Activated T-helper 1 cell treated with anti-CD3 and anti-CD28 coated beads, Interleukin-12 subunit alpha, Interleukin-12 subunit beta, Interleukin-2, Interleukin-4 antibody, amounts not matched to agents 30 ng/mL and 10 ng/mL and 1 ng/mL, durations not matched to agents 14 hours and 24 hours and 36 hours (primary cell): ENCODE data around the gene ARHGAP32. TPM values are rescaled to one million over a fixed set of nuclear protein-coding genes. Genes with fewer than 3 reads are reported as not detected.
"Not testable (repeated sequence)": the region's sequence is repeated elsewhere in the genome, so short reads cannot be mapped to it uniquely, and the experiment has no call there.

Experiments used
- DNase-seq: peaks from one replicate; pipeline ENCODE4 v3.0.0; 2021; ENCODE audit warnings: low spot score
- H3K27ac Mint-ChIP-seq: one replicate; pipeline ENCODE4 v1.8.0; 2021; ENCODE audit warnings: mild to moderate bottlenecking, mixed read lengths
- H3K27me3 Mint-ChIP-seq: one replicate; pipeline ENCODE4 v1.8.0; 2022; ENCODE audit warnings: mild to moderate bottlenecking, moderate library complexity, mixed read lengths; ENCODE audit not compliant: insufficient read depth
- H3K36me3 Mint-ChIP-seq: one replicate; pipeline ENCODE4 v1.8.0; 2021; ENCODE audit warnings: low read depth, mixed read lengths
- H3K4me1 Mint-ChIP-seq: one replicate; pipeline ENCODE4 v1.8.0; 2021; ENCODE audit warnings: low read depth, mixed read lengths
- H3K4me3 Mint-ChIP-seq: one replicate; pipeline ENCODE4 v1.8.0; 2021; ENCODE audit warnings: mild to moderate bottlenecking, moderate library complexity, mixed read lengths
- H3K9me3 Mint-ChIP-seq: one replicate; pipeline ENCODE4 v1.8.0; 2021; ENCODE audit warnings: mixed read lengths
- intact Hi-C: fragments of 100-400 bp; cut with micrococcal nuclease; formaldehyde crosslinking; loops from one replicate; pipeline ENCODE4 v1.15.1; 2024
- total RNA-seq: library from RNA; stranded (reverse); gene quantifications from 2 replicates; pipeline ENCODE4 v1.2.3, GENCODE V29; 2022

ARHGAP32 gene
- total RNA-seq, 1 donor from 2014 or later: 4.3 TPM

- H3K9me3 Mint-ChIP-seq, H3K36me3 Mint-ChIP-seq, H3K4me3 Mint-ChIP-seq, H3K4me1 Mint-ChIP-seq, intact Hi-C loops, DNase-seq, H3K27me3 Mint-ChIP-seq, H3K27ac Mint-ChIP-seq: not testable (repeated sequence)
Measured at GRCh38 chr11:129128881-129129620, 63.1 kb downstream of the ARHGAP32 start.

GRCh38 chr11:129119036-129119435 is 73.1 kb downstream of the ARHGAP32 start:
- no peak for DNase-seq
- no peaks in the 10 kb centered on the region for H3K36me3 Mint-ChIP-seq
- H3K27ac Mint-ChIP-seq: no peak overlapping the region
- H3K4me1 Mint-ChIP-seq: no peaks in the 10 kb centered on the region
- H3K4me3 Mint-ChIP-seq: no peak overlapping the region
- intact Hi-C loops: no loop called here
- H3K9me3 Mint-ChIP-seq: no peaks in the 10 kb centered on the region
- H3K27me3 Mint-ChIP-seq: peaks cover 2% of the 10 kb centered on the region

GRCh38 chr11:129117595-129118350 is 74.4 kb downstream of the ARHGAP32 start:
- intact Hi-C loops: loop anchor here (1.0 to 2.0 kb wide), 6 partner anchors 163 to 634 kb away; no protein-coding TSS in a partner anchor
- Mint-ChIP-seq H3K4me3 (no peak overlapping the region), H3K27ac (no peak overlapping the region), H3K4me1 (no peaks in the 10 kb centered on the region), H3K27me3 (peaks cover 2% of the 10 kb centered on the region), H3K36me3 (no peaks in the 10 kb centered on the region), H3K9me3 (no peaks in the 10 kb centered on the region)
- no peak for DNase-seq

DNA sequence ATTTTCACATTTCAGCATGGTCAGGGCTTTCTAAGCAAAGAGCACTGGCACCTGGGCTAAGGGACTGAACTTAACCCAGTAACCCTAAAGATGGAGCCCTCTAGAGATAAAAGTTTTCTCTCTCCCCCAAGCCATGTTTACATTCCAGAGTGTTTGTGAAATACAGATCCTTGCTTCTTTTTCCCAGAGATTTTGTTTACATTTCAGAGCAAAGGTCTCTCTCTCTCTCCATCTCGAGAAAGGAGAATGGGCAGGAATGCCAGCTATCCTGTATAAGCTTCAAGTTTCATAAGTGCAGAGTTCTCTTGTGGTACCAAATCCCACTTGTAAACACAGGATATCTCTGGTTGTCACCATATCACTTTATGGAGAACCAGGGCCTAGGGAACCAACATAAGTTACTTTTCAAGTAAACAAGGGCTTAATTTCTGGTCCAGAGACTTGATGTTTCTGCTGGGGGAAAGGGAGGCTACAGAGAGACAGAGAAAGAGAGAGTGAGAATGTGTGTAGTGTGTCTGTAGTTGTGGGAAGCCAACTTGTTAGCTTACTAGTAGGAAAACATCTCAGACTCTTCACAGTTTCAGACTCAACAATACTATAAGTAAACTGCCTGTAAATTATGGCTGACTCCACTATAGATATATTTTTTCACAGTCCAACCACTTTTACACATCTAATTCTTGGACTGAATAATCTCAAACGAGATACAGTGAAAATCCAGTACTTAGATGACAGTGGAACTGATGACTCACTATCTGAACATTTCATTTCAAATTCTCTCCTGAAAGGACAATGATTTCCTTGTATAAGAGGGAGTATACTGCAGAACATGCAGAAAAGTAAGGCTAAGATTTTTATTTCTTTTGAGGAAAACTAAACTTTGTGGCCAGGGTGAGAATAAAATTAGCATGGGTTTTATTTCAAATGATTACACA is 76.2 kb downstream of the ARHGAP32 start:
- intact Hi-C loops: loop anchor here (2.0 kb wide), 1 partner anchor 165 kb away; no protein-coding TSS in a partner anchor

GRCh38 chr11:129109701-129110100 is 82.4 kb downstream of the ARHGAP32 start:
- no peaks in the 10 kb centered on the region for H3K36me3 Mint-ChIP-seq

More for the DNA sequence above, 76.2 kb downstream of the ARHGAP32 start:
- Mint-ChIP-seq H3K27ac (no peak overlapping the region), H3K27me3 (peaks cover 2% of the 10 kb centered on the region), H3K4me3 (no peak overlapping the region), H3K4me1 (no peaks in the 10 kb centered on the region), H3K9me3 (no peaks in the 10 kb centered on the region), H3K36me3 (no peaks in the 10 kb centered on the region)
- no peak for DNase-seq

DNA sequence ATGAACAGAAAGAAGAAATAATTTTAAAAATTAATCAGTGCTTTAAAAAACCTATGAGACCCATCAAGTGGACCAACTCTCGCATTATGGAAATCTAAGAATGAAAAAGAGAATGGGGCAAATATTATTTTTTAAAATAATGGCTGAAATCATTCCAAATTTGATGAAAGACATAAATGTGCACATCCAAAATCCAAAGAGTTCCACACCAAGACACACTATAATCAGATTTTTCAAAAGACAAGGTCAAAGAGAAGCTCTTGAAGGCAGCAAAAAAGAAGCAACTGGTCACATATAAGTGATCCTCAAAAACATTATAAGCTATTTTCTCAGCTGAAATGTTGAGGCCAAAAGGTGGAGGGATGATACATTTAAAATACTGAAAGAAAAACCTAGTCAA is 85.3 kb downstream of the ARHGAP32 start:
- intact Hi-C loops: no loop called here
- H3K4me1 Mint-ChIP-seq: no peaks in the 10 kb centered on the region
- DNase-seq: no peak
- H3K9me3 Mint-ChIP-seq: no peaks in the 10 kb centered on the region
- H3K27me3 Mint-ChIP-seq: no peaks in the 10 kb centered on the region
- no peaks in the 10 kb centered on the region for H3K36me3 Mint-ChIP-seq
- no peak overlapping the region for H3K4me3 Mint-ChIP-seq
- H3K27ac Mint-ChIP-seq: no peak overlapping the region

More at GRCh38 chr11:129109701-129110100, 82.4 kb downstream of the ARHGAP32 start:
- Mint-ChIP-seq H3K9me3 (no peaks in the 10 kb centered on the region), H3K27me3 (no peaks in the 10 kb centered on the region), H3K4me1 (no peaks in the 10 kb centered on the region), H3K4me3 (no peak overlapping the region), H3K27ac (no peak overlapping the region)
- intact Hi-C loops: no loop called here
- DNase-seq: no peak

DNA sequence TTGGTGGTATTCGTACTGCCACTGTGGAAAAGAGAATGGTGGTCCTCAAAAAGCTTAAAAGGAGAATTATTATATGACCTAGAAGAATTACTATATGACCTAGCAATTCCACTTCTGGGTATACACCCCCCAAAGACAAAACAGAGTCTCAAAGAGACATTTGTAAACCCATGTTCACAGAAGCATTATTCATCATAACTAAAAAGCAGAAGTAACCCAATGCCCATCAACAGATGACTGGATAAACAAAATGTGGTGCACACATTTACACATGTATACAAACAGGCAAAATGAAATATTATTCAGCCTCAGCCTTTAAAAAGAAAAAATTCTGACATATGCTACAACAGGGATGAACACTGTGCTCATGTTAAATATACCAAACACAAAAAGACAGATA is 89.4 kb downstream of the ARHGAP32 start:
- Mint-ChIP-seq H3K27me3 (no peaks in the 10 kb centered on the region), H3K4me1 (no peaks in the 10 kb centered on the region), H3K27ac (no peak overlapping the region), H3K36me3 (no peaks in the 10 kb centered on the region), H3K9me3 (no peaks in the 10 kb centered on the region), H3K4me3 (no peak overlapping the region)
- intact Hi-C loops: no loop called here
- no peak for DNase-seq

DNA sequence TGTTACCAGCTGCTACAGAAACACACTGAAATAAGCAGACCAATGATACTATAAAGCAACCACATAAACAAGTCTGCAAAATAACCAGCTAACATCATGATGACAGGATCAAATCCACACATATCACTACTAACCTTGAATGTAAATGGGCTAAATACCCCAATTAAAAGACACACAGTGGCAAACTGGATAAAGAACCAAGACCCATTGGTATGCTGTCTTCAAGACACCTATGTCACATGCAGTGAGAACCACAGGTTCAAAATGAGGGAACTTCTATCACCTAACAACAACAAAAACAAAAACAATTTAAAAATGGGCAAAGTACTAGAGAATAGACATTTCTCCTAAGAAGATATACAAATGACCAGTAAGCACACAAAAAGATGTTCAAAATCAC is 89.9 kb downstream of the ARHGAP32 start:
- no peaks in the 10 kb centered on the region for H3K36me3 Mint-ChIP-seq
- H3K27ac Mint-ChIP-seq: no peak overlapping the region
- H3K27me3 Mint-ChIP-seq: no peaks in the 10 kb centered on the region
- DNase-seq: no peak
- no peak overlapping the region for H3K4me3 Mint-ChIP-seq
- H3K4me1 Mint-ChIP-seq: no peaks in the 10 kb centered on the region
- intact Hi-C loops: no loop called here
- H3K9me3 Mint-ChIP-seq: no peaks in the 10 kb centered on the region

- Mint-ChIP-seq H3K4me3 (no peak overlapping the region), H3K27ac (no peak overlapping the region), H3K4me1 (no peaks in the 10 kb centered on the region), H3K9me3 (peaks cover 4% of the 10 kb centered on the region), H3K36me3 (no peaks in the 10 kb centered on the region), H3K27me3 (peaks cover 2% of the 10 kb centered on the region)
- intact Hi-C loops: no loop called here
- no peak for DNase-seq
Measured at GRCh38 chr11:129093283-129093682, 98.8 kb downstream of the ARHGAP32 start.

- H3K4me3 Mint-ChIP-seq: no peak overlapping the region
- no peaks in the 10 kb centered on the region for H3K4me1 Mint-ChIP-seq
- peaks cover 2% of the 10 kb centered on the region for H3K27me3 Mint-ChIP-seq
- H3K27ac Mint-ChIP-seq: no peak overlapping the region
- no peak for DNase-seq
- intact Hi-C loops: no loop called here
- no peaks in the 10 kb centered on the region for H3K9me3 Mint-ChIP-seq
- H3K36me3 Mint-ChIP-seq: no peaks in the 10 kb centered on the region
Measured at GRCh38 chr11:129090056-129090455, 102.1 kb downstream of the ARHGAP32 start.

DNA sequence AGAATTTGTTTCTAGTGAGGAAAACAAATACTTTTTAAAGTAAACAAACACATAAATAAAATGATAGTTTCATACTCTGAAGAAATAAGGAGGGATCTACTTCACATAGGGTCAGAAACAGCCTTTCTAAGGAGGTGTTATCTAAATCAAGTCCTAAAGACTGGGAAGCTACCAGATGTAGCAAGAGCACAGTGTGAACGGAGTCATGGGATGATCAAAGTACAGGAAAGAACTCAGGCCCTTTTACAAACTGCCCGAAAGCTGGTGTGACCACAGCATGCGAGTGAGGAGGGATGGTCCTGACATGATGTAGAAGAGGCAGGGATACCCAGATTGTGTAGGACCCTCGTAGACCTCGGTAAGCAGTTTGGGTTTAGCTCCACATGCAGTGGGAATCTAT is 102.8 kb downstream of the ARHGAP32 start:
- Mint-ChIP-seq H3K4me3 (no peak overlapping the region), H3K9me3 (peaks cover 5% of the 10 kb centered on the region), H3K27me3 (peaks cover 2% of the 10 kb centered on the region), H3K36me3 (no peaks in the 10 kb centered on the region), H3K27ac (no peak overlapping the region), H3K4me1 (no peaks in the 10 kb centered on the region)
- DNase-seq: no peak
- intact Hi-C loops: no loop called here

GRCh38 chr11:129086976-129087375 is 105.1 kb downstream of the ARHGAP32 start:
- Mint-ChIP-seq H3K27ac (no peak overlapping the region), H3K4me3 (no peak overlapping the region), H3K9me3 (peaks cover 20% of the 10 kb centered on the region), H3K36me3 (no peaks in the 10 kb centered on the region), H3K4me1 (no peaks in the 10 kb centered on the region), H3K27me3 (peaks cover 2% of the 10 kb centered on the region)
- DNase-seq: no peak
- intact Hi-C loops: no loop called here
